SW480 (cell line): Measurements from ENCODE around the gene TSPO.
"Not testable (repeated sequence)": the region's sequence is repeated elsewhere in the genome, so short reads cannot be mapped to it uniquely, and the experiment has no call there.

Experiments
- DNase-seq: peaks from one replicate; pipeline ENCODE4 v3.0.0-alpha.2; 2016; ENCODE audit warnings: low spot score

The TSPO gene

DNA sequence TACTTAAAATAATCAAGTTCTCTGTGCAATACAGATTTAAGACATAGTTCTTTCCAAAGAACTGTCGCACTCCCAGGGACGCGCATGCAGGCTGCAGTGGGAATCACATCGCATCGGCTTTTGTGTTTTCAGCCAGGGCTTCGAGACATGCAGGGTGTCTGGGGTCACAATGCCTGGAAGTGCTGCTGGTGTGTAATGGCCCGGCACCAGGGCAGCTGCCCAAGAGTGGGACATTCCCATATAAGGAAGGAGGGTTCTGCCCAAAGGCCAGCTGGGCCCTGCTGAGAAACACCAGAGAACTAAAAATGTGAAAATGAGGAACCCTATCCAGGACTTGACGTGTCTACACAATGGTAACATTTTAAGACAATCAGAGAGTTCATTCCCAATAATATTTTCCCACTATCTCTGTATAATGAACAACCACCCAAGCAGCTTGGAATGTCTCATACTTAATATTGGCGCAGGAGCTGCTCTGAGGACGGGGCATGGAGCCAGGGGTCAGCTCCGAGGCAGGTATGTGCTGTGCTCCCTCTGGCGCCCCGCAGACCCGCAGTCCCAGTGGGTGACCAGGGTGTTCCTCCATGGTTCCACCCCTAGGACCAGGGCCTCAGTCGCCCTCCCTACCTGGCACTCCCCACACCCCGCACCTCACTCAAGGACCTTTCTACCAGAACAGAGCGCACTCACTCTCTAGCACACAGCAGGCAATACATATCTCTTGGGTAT lies 19.4 kb upstream of the TSPO start:
- DNase-seq = no peak

DNA sequence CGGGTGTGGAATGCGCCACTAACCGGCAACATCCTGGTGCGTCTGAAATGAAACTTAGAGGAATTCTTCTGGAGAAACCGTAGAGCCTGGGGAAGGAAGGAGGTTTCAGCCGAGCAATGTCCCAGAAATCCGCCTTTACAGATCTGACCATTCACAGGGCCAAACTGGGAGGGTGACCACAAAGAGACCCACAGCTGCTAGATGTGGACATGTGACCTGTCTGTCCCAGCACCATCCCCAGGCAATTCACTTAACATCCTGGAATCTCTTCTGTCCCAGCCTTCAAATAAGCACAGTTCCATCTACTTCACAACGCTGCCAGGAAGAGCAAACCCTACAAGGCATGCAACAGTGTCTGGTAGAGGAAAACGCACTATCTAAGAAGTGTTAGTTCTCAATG lies 18.0 kb upstream of the TSPO start:
- no peak for DNase-seq

DNA sequence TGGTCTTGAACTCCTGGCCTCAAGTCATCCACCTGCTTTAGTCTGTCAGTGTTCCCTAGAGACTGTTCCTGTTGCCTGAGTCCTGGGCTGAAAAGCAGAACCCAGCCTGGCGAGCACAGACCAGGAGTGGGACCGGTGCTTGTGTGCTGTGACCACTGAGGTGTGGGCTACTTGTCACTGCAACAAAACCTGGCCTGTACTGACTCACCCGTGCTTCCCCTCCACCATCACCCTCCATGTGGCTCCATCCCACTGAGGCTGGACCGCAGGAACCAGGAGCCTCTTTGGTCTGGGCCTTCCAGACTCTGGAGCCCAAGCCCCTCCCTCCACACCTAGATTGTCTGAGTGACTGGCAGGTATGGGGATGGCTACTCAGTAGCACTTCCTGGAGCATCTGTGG lies 16.8 kb upstream of the TSPO start:
- DNase-seq = no peak

DNA sequence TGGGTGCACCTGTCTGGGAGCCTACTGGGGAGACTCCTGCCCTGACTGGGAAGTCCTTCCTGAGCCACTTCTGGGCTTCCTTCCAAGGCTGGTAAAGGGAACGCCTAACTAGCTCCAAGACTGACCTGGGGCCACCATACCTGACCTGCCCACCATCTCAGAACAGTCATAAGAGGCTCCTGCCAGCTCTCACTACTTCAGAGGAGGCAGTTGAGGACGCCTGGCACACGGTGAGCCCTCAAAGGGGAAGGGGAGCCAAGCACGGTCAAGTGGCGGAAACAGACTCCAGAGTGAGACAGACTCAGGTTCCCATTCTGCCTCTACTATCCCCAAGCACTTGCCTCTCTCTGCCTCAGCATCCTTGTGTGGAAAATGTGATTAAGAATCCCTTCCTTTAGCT lies 15.8 kb upstream of the TSPO start:
- DNase-seq = no peak

DNA sequence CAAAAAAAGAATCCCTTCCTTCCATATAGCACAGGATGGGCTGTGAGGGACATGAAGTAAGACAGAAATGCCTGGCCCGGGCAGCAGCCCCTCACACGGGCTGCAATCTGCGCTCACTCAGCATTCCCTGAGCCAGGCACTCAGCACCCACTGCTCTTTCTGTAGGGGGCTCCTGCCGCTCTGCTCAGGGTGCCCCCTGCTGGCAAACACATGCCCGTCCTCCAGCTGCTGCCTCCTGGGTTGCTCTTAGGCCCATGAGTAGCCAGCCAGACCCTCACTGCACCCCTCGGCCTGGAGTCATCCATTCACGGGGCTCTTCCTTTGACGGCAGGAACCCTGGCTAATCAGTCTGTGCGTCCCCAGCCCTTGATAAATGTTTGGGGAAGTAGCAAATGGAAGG lies 15.1 kb upstream of the TSPO start:
- no peak for DNase-seq

DNA sequence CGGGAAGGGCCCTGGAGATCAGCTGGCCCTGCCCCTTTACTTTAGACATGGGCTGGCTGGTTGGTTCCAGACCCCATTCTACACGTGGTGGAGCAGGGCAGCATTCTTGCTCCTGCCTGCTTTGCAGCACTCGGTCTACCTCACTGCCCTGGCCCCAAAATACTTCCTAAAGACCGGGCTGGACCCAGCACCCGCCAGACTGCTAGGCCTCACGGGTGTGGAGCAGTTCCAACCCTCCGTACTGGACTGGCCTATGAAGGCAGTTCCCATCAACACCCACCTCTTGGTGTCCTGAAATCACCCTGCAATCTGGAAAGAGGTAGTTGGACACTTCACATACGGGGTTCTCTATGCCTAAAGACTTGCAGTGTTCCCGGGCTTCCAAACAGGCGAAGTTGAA lies 14.6 kb upstream of the TSPO start:
- DNase-seq = no peak

DNA sequence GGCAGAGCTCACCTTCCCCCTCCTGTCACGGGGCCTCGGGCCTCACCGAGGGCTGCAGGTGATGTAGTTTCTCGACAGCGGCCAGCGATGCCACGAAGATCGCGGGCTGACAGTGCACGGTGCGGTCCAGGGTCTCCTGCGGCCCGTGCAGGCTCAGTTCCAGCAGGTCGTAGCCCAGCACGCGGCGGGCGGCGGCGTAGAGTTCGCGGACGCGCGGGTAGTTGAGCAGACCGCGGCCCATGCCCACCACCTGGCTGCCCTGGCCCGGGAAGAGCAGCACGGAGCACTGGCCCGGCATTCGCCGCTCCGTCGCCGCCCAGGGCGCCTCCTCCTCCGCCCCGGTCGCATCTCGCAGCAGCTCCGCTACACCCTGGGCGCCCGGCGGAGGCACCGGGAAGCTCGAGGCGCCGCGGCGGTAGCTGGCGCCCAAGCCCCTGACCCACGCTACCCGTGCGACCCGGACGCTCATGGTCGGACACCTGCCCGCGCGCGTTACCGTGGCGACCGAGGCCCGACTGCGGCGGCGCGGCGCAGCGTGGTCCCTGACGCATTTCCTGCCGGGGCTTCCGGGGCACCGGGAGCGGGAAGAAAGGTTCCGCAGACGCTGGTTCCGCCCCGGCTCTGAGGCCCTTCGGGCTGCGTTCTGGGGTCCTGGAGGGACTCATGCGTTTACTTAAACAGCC lies 8.3 kb upstream of the TSPO start, which contains the start of gene MCAT:
TSS of gene MCAT (minus strand) at position 519 of the 683 bp plus-strand sequence. CDS start at position 469, 50 bp downstream.
- DNase-seq = peak; percentile 55

DNA sequence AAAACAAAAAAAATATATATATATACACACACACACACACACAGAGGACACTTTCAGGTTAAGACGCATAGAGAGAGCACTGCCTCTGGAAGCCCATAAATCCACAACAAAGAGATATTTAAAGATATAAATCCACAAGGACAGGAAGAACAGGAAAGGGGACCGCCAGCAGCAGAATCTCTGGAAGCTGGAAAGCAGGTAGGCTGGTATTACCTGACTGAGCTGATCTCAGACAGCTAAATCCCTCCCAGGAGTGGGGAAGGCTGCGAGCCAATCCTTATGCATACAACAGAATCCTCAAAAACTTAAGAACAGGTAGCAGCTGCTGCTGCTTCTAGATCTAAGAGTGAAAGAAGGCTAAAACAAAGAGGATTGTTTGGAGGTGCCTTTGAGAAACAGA lies 6.4 kb upstream of the TSPO start:
- no peak for DNase-seq

DNA sequence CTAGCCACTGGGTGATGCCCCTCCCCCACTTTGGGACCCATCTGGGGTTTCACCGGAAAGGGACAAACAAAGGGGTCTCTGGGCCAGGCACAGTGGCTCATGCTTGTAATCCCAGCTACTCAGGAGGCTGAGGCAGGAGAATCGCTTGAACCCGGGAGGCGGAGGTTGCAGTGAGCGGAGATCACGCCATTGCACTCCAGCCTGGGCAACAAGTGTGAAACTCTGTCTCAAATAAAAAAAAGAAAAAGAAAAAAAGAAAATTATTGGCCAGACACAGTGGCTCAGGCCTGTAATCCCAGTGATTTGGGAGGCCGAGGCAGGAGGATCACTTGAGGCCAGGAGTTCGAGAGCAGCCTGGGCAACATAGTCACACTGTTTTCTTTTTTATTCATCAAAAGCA lies 6.0 kb upstream of the TSPO start:
- DNase-seq = not testable (repeated sequence)

DNA sequence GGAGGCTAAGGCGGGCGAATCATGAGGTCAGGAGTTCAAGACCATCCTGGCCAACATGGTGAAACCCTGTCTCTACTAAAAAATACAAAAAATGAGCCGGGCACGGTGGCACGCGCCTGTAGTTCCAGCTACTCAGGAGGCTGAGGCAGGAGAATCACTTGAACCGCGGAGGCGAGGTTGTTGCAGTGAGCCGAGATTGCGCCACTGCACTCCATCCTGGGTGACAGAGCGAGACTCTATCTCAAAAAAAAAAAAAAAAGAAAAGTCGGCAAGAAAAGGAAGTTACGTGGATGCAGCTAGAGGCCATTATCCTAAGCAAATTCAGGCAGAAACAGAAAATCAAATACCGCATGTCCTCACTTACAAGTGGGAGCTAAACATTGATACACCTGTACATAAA lies 5.0 kb upstream of the TSPO start:
- DNase-seq = not testable (repeated sequence)

DNA sequence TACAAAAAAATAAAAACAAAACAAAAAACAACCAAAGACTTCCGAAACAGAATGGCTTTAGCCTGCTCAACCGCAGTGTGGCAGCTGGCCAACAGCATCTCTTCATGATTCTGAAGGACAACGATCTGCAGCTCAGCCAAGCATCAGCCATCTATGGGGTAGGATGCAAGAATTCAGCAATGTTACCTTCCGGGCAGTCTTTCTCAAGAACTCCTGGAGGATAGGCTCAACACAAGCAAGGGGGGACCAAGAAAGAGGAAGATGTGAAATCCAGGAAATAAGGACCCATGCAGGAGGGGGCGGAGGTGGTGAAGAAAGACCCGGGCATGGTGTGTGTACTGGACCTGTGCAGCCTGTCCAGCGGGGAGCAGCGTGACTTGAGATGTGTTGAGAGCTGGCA lies 3.5 kb upstream of the TSPO start:
- no peak for DNase-seq

DNA sequence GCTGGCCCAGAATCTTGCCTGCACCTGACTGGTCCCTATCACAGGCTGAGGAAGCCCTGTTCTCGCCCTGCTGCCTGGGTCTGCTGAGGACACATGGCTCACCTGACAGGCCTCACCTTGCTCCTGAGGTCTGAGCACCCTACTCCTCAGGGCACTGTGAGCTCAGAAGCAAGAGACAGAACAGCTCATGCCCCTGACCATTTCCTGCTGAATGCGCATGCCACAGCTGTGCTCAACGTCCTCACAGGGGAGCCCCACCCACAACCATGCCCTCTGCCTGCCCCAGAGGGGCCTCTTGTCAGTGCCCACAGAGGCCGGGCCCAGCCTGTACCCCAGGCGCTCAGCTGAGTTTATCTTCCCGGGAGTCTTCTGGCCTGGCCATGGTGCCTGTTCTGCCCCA lies 2.8 kb upstream of the TSPO start:
- no peak for DNase-seq

DNA sequence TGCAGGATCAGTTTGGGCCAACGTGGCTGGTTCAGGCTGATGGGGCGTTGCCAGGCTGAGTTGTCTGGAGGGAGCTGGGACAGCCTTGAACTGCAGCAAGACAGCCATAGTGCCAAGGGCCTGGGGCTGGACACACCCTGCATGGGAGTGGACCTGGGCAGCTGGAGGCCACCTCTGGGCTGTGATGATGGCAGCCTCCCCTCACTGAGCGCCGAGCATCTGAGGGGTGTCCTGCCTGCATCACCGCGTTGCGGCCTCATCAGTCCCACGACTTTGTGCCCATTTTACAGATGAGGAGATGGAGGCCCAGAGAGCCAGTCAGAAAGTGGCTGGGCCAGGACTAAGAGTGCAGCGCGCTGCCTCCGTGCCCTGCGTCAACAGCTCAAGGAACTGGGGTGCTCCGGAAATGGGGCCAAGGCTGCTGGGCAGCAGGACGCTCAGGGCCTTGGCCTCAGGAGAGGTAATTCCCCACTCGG lies 590 bp upstream of the TSPO start:
- DNase-seq = no peak

DNA sequence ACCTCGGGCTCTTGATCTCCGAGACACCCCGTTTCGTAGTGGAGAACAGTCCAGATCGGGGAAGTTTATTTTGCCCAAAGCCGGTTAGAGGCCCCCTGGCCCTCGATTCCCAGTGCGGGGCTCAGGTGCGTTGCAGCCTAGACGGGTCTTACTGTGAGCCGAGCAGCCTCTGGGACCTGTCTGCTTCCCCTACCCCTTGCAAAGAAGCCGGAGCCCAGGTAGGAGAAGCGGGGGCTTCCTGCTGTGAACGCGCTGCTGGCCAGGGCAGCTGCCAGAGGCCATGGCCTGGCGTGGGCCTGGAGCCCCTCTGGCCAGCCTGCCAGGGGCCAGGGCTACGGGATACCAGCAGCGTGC lies 621 bp downstream of the TSPO start:
- DNase-seq = no peak

DNA sequence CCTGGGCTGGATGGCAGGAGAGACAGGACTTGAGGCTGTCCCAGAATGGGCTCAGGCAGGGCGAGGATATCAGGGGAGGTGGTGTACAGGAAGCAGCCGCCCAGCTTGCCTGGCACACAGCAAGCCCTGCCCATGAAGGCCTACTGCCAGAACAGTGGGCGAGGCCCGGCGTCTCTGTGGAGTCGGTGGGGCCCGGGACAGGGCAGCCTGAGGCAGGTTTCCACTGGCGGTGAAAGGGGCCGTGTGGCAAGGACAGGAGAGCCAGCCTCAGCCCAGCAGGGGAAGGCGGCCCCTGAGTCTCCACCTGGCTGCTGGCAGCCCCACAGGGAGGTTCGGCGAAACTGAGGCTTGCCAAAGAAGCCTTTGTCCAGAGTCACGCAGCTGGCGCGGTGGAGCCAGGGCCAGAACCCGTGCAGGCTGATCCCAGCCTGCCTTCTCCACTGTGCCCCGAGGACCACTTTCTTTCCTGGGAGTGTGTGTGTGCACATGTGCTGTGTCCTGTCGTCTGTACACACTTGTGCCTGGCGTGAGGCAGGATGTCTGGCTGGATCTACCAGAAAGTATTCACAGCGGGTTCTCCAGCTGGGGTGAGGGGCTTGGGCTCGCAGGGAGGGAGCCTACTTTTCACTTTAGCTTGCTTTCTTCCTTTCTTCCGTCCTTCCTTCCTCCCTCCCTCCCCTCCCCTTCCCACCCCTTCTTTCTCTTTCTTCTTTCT lies 1.2 kb downstream of the TSPO start:
- DNase-seq = peak; percentile 59

DNA sequence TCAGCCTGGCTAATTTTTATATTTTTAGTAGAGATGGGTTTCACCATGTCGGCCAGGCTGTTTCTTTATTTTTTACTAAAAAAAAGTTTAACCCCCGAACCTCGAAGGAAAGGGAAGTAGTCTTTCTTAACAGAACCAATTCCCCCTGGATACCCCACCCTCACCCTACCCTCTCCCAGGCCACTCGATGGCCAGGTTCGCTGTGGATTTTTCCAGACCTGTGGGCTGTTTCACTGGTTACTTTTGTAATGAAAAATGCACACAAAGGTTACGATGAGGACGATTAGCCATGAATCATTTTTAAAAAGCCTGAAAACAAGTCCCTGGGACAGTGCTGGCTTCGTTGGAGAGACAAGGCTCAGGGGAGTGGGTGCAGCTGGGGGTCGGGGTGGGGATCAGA lies 2.5 kb downstream of the TSPO start:
- no peak for DNase-seq

DNA sequence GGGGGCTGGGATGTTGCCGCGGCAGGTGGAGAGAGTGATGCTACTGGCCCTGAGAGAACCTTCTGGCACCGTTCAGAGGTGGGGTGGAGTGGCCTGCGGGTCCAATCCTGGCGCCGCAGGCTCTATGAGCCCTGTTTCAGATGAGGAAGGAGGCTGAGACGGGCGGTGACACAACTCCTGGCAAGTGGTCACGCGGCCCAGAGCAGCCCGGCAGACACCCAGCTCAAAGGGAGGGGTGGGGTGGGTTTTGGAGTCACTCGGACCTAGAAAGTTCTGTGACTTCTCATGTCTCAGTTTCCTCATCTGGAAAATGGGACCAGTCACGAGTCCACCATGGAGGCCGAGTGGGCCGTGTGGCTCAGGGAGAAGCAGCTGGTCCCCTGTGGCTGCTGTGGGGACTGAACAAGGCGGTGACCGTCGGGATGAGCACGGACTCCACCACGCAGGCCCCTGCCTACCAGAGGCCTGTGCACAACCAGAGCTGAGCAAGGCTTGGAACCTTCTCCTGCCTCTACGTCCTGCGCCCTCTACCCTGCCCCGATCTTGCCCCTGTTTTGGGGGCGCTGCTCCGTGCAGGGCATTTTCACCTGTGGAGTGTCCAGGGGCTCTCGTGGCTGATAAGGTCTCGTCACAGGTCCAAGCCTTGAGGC lies 3.7 kb downstream of the TSPO start:
- DNase-seq = no peak

DNA sequence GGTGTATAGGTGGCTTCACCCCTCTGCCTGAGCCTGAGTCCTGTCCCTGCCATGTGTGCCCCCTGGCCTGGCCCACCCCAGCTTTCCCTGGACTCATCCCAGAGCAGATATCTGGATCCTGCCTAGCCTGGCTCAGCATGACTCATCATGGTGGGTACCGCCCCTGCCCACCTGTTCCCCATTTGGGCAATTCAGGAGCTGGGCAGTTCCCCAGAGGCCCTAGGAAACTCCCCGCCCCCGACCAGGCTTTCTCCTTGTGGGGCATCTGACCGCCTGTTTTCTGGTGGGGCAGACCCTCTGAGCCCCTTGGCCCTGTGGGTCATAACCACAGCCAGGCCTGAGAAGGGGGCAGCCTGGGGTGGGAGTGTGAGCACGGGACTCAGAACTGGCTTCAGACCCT lies 4.4 kb downstream of the TSPO start:
- no peak for DNase-seq

DNA sequence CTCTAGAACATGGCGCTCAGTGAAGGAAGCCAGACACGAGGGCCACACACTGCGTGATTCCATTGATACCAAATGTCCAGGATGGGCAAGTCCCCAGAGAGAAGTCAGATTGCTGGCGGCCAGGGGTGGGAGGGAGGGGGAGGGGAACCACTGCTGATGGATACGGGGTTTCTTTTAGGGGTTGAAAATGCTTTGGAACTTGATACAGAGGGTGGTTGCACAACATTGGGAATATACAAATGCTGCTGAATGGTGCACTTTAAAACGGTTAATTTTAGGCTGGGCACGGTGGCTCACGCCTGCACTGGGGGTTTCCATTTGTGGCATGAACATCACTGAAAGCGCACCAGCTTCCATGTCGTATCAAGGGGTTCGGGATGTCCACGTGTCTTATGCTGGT lies 5.1 kb downstream of the TSPO start:
- DNase-seq = no peak

DNA sequence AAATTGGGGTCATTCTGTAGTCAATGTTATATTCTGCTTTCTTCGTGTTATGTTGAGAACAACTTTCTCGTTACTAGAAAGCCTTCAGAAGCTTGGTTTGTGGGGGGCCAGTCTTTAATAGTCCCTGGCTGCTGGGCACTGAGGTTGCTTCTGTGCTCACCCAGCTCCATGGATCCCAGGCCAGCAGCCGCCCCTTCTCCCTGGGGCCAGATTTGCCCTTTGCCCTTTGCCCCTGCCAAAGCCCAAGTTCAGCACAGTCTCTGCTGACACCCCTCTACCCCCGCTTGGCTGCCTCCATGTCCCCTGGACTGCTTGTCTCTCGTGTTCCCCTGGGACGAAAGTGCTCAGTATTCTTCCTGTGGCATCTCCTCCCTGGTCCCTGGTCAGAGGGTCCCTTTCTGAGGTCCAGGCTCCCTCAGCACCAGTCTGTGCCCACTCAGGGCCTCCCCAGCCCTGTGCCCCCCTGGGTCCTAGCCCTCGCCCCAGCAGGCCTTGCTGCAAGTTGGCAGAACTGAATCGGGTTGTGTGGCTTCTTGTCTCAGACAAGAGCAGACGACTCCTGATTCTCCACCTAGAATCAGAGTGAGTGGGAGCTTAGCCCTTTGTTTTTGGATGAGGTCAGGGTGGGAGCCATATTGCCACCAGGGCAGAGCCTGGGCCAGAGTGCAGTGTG lies 6.7 kb downstream of the TSPO start:
- no peak for DNase-seq

DNA sequence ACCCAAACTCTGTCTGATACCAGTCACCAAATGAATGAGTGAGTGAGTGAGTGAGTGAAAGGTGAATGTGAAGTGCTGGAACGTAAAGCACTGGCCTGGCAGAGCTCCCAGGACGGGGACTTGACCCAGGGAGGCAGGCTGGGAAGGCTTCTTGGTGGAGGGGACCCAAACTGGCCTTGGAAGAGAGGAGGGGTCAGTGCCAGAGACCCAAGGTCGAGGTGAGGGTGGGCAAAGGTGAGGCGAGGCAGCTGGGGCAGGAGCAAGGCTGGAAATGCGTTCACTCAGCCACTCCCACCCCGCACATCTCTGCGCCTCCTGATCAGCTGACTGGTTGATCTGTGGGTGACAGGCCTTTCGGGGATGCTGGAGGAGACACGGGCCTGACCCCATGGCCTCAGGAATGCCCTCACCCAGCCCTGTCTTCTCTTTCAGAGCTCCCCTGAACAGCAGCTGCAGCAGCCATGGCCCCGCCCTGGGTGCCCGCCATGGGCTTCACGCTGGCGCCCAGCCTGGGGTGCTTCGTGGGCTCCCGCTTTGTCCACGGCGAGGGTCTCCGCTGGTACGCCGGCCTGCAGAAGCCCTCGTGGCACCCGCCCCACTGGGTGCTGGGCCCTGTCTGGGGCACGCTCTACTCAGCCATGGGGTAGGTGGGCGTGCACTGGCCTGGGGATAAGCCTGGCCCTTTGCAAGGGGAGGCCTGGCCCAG lies 7.6 kb downstream of the TSPO start:
- DNase-seq = no peak
